SK-N-SH (cell line): ENCODE results near the gene NTM. TPM values are rescaled to one million over a fixed set of nuclear protein-coding genes. Genes with fewer than 3 reads are reported as not detected.

ENCODE experiments used
- CTCF ChIA-PET: fragments of 300-600, 350-600 bp; formaldehyde crosslinking; extraction: SDS; loops from one replicate; lab custom pipeline; 2021; lab: Yijun Ruan, JAX
- POLR2A ChIA-PET: fragments of 350-600 bp; sonication (Branson Sonifier 250); formaldehyde crosslinking; extraction: SDS; loops from one replicate; lab custom pipeline; 2020; ENCODE audit warnings: antibody characterized with exemption, inconsistent platforms; lab: Yijun Ruan, JAX
- DNase-seq: peaks from one replicate; pipeline ENCODE4 v3.0.0; 2012
- H2AFZ ChIP-seq: fragments of 200-600 bp; sonication (generic); 2 replicates; pipeline ENCODE4 v1.8.1; 2016; ENCODE audit warnings: antibody characterized with exemption, mild to moderate bottlenecking, low read depth
- H3F3A ChIP-seq: fragments of 200-600 bp; sonication (generic); replicated peaks from 2 replicates; pipeline ENCODE3; 2016; ENCODE audit warnings: antibody characterized with exemption, mild to moderate bottlenecking; ENCODE audit not compliant: insufficient read depth
- H3K27ac ChIP-seq, 2 experiments: fragments of 200-500 bp in 1 of 2; fragments of 200-600 bp in 1 of 2; sonication (Bioruptor generic) in 1 of 2; sonication (generic), shearing (Covaris generic) in 1 of 2; 2 replicates each; pipeline versions ENCODE4 v1.5.1 to v1.6.1; 2014 to 2016; ENCODE audit warnings: low read depth in 2 of 2, inconsistent platforms in 1 of 2, low read length in 1 of 2, mild to moderate bottlenecking in 1 of 2, mixed read lengths in 1 of 2
- H3K27me3 ChIP-seq: fragments of 200-600 bp; sonication (generic), shearing (Covaris generic); 2 replicates; pipeline ENCODE4 v1.6.1; 2016; ENCODE audit warnings: mixed run types; ENCODE audit not compliant: insufficient read depth
- H3K36me3 ChIP-seq, 2 experiments: fragments of 200-500 bp in 1 of 2; fragments of 200-600 bp in 1 of 2; sonication (Bioruptor generic) in 1 of 2; sonication (generic) in 1 of 2; replicated peaks in 1 of 2; 2 replicates each; pipeline versions ENCODE3 to v1.5.1; 2014 to 2016; ENCODE audit warnings: low read length in 1 of 2, mild to moderate bottlenecking in 1 of 2; ENCODE audit not compliant: insufficient read depth in 2 of 2, control insufficient read depth in 1 of 2
- H3K4me1 ChIP-seq, 2 experiments: fragments of 200-500 bp in 1 of 2; fragments of 200-600 bp in 1 of 2; sonication (Bioruptor generic) in 1 of 2; sonication (generic), shearing (Covaris generic) in 1 of 2; 2 replicates each; pipeline versions ENCODE4 v1.5.1 to v1.6.1; 2014 to 2016; ENCODE audit warnings: low read depth in 1 of 2, low read length in 1 of 2, mixed run types in 1 of 2; ENCODE audit not compliant: insufficient read depth in 2 of 2, control insufficient read depth in 1 of 2
- H3K4me2 ChIP-seq: fragments of 200-600 bp; sonication (generic), shearing (Covaris generic); 2 replicates; pipeline ENCODE4 v1.6.1; 2017; ENCODE audit warnings: mixed run types
- H3K4me3 ChIP-seq, 2 experiments: fragments of 200-500 bp in 1 of 2; fragments of 200-600 bp in 1 of 2; sonication (Bioruptor generic) in 1 of 2; sonication (generic), shearing (Covaris generic) in 1 of 2; 2 replicates each; pipeline versions ENCODE4 v1.5.1 to v1.8.1; 2014 to 2016; ENCODE audit warnings: low read depth in 2 of 2, inconsistent platforms in 1 of 2, low read length in 1 of 2, mild to moderate bottlenecking in 1 of 2, mixed read lengths in 1 of 2, moderate library complexity in 1 of 2
- H3K79me2 ChIP-seq: fragments of 200-600 bp; sonication (generic); 2 replicates; pipeline ENCODE4 v1.8.1; 2017; ENCODE audit warnings: mild to moderate bottlenecking; ENCODE audit not compliant: insufficient read depth
- H3K9ac ChIP-seq: fragments of 200-600 bp; sonication (generic); 2 replicates; pipeline ENCODE4 v1.6.1; 2017; ENCODE audit warnings: mixed run types
- H3K9me2 ChIP-seq: fragments of 200-600 bp; sonication (generic); 2 replicates; pipeline ENCODE4 v1.6.1; 2017; ENCODE audit warnings: mixed run types
- H3K9me3 ChIP-seq: fragments of 200-600 bp; sonication (generic); 2 replicates; pipeline ENCODE4 v1.6.1; 2017; ENCODE audit warnings: mixed run types, mild to moderate bottlenecking, moderate library complexity
- H4K20me1 ChIP-seq: fragments of 200-600 bp; sonication (generic); 2 replicates; pipeline ENCODE4 v1.6.1; 2017; ENCODE audit warnings: mild to moderate bottlenecking, mixed run types; ENCODE audit not compliant: insufficient read depth
- CHD2 ChIP-seq: fragments of 150-350 bp; IDR thresholded peaks from 2 replicates; pipeline ENCODE4 v1.6.1; 2018; ENCODE audit warnings: low read length; ENCODE audit not compliant: partially characterized antibody
- EZH2phosphoT487 ChIP-seq: fragments of 200-600 bp; sonication (generic); IDR thresholded peaks from 2 replicates; pipeline ENCODE4 v1.6.1; 2017; ENCODE audit warnings: low read depth, mixed run types, mild to moderate bottlenecking, antibody characterized with exemption, moderate library complexity, borderline replicate concordance
- FOXM1 ChIP-seq: IDR thresholded peaks from 2 replicates; pipeline ENCODE4 v1.4.0; 2012; ENCODE audit warnings: low read depth, mild to moderate bottlenecking
- NRF1 ChIP-seq: IDR thresholded peaks from 2 replicates; pipeline ENCODE4 v1.6.1; 2012; ENCODE audit warnings: low read depth, mild to moderate bottlenecking, low read length
- RCOR1 ChIP-seq: fragments of 150-350 bp; IDR thresholded peaks from 2 replicates; pipeline ENCODE4 v1.6.1; 2017; ENCODE audit warnings: antibody characterized with exemption, low read length
- YY1 ChIP-seq: IDR thresholded peaks from 2 replicates; pipeline ENCODE4 v1.4.0; 2012; ENCODE audit warnings: low read depth, mild to moderate bottlenecking
- WGBS: methylation state at CpG from one replicate; pipeline ENCODE4 v1.1.6; 2017; ENCODE audit warnings: low lambda C conversion rate; 5-methylcytosine and 5-hydroxymethylcytosine counted together
- polyA plus RNA-seq, 3 experiments: library from polyadenylated mRNA; depleted of rRNA; stranded (reverse); fragments of >200 nt; gene quantifications; 2 replicates each; pipeline ENCODE4 v1.2.3, GENCODE V29; 2012
- TF ChIP-seq, protein P1 (sequence below): IDR thresholded peaks from 2 replicates; pipeline ENCODE4 v1.4.0; 2012; ENCODE audit warnings: low read depth, borderline replicate concordance
- TF ChIP-seq, protein P2 (sequence below): IDR thresholded peaks from 2 replicates; pipeline ENCODE4; 2012

Gene NTM
- polyA plus RNA-seq, 1 of the 3 experiments (the other 2 are of a cell fraction), result 20.0 TPM

DNA sequence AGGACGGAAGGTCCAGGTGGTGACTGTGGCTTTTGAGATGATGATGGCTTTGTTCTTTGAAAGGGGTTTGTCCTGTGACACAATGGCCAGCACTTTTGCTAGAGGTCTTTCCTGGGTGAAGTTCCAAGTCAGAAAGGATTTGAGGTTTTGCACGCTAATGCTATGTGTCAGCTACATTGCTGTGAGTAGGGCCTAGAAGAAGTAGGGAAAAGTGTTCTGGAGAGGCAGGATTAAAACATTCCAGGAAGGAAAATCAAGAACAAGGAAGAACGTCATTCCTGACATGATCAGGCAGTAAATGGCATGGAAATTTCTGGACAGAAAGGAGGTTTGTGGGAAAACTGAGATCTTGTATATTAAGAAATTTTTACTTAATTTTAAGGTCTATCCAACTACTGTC lies 290.7 kb downstream of the NTM start (continued):
- no peak for TF ChIP-seq NRF1

DNA sequence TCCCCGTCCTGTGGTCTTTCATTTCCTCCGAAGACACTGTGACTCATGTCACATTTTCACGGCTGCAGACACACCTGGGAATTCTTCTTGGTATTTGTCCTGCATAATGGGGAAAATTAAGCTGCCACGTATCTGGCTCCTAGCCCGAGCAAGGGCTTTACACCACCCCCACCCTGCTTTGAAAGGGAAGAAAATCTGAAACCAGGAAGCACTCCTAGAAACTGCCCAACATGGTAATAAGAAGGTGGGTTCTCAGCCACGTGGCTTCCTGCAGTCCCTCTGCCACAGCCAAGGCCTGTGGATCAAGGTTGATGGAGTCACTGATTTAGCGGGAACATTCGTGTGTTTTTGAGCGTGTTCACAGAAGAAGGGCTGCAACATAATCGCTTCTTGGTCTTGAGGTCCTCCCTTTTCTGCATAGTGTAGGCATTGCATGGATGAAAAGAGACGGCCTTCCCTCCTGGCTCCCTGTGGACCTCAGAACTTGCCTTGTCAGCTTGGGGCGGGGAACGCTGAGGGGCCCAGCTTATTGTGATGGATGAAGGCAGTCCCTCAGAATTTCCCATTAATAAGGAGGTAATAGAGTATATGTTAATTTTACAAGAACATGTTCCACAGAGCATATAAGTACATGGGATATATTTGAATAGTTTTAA lies 292.0 kb downstream of the NTM start:
- Histone ChIP-seq H2AFZ (no peak overlapping the region), H3K79me2 (no peaks in the 10 kb centered on the region), H3K9ac (no peak overlapping the region), H3K27ac (no peak overlapping the region), H3K9me3 (no peaks in the 10 kb centered on the region), H3K4me2 (no peak overlapping the region), H3K36me3 (no peaks in the 10 kb centered on the region), H3K4me1 (no peaks in the 10 kb centered on the region), H4K20me1 (no peaks in the 10 kb centered on the region), H3K27me3 (no peaks in the 10 kb centered on the region), H3K4me3 (no peak overlapping the region), H3F3A (no peaks in the 10 kb centered on the region), H3K9me2 (no peaks in the 10 kb centered on the region)
- DNase-seq, result no peak
- 58% methylated on average over 13 of the region's 13 CpGs for WGBS
- POLR2A ChIA-PET, result no interaction called here
- TF ChIP-seq YY1, result no peak
- TF ChIP-seq, protein P1, sequence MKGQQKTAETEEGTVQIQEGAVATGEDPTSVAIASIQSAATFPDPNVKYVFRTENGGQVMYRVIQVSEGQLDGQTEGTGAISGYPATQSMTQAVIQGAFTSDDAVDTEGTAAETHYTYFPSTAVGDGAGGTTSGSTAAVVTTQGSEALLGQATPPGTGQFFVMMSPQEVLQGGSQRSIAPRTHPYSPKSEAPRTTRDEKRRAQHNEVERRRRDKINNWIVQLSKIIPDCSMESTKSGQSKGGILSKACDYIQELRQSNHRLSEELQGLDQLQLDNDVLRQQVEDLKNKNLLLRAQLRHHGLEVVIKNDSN, result no peak
- TF ChIP-seq, protein P2, sequence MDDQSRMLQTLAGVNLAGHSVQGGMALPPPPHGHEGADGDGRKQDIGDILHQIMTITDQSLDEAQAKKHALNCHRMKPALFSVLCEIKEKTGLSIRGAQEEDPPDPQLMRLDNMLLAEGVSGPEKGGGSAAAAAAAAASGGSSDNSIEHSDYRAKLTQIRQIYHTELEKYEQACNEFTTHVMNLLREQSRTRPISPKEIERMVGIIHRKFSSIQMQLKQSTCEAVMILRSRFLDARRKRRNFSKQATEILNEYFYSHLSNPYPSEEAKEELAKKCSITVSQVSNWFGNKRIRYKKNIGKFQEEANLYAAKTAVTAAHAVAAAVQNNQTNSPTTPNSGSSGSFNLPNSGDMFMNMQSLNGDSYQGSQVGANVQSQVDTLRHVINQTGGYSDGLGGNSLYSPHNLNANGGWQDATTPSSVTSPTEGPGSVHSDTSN, result no peak
- CTCF ChIA-PET, result interaction anchor here (2.5 kb wide), 1 partner anchor 12 kb away, joined by 13 read pairs; no protein-coding TSS in a partner anchor

DNA sequence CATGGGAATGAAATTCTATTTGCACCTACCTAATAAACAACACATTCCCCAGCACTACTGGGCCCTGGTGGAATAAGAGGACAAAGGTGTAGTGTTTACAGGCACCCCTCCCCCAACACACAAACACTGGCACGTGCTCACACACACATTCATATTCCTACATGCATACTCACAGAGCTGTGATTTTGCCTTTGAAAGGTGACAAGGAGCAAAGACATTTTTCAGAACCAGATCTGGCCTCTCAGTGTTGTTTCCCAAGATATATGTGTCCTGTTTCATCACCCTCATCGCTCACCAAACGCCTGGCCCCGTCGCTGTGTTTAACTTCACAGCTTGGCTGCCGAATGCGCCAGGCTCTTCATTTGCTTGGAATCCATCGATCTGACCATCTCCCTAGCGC lies 292.6 kb downstream of the NTM start:
- Histone ChIP-seq H3K27me3 (no peaks in the 10 kb centered on the region), H3K36me3 (no peaks in the 10 kb centered on the region), H3K4me3 (no peak overlapping the region), H3K27ac (no peak overlapping the region), H3K9me2 (no peaks in the 10 kb centered on the region), H3K9ac (no peak overlapping the region), H4K20me1 (no peaks in the 10 kb centered on the region), H2AFZ (no peak overlapping the region), H3F3A (no peaks in the 10 kb centered on the region), H3K9me3 (no peaks in the 10 kb centered on the region), H3K4me1 (no peaks in the 10 kb centered on the region), H3K79me2 (no peaks in the 10 kb centered on the region), H3K4me2 (no peak overlapping the region)
- POLR2A ChIA-PET, result no interaction called here
- TF ChIP-seq FOXM1 (no peak), EZH2phosphoT487 (no peak), CHD2 (no peak), RCOR1 (no peak)
- no peak for DNase-seq
- 58% methylated on average over 9 of the region's 9 CpGs for WGBS
- CTCF ChIA-PET, result interaction anchor here (1.0 to 3.1 kb wide), 3 partner anchors 10 to 598 kb away, joined by 4 to 26 read pairs (median 5); no protein-coding TSS in a partner anchor
